Colonic mucosa (tissue), 4 donors: ENCODE measurements around the gene RNF180. TPM values are rescaled to one million over a fixed set of nuclear protein-coding genes. Genes with fewer than 3 reads are reported as not detected.

ENCODE experiments used
- DNase-seq: peaks from one replicate; pipeline ENCODE4 v3.0.0-alpha.2; 2020
- H3K27ac ChIP-seq: fragments of 200-600 bp; one replicate; pipeline ENCODE4 v1.8.0; 2021
- H3K27me3 ChIP-seq: fragments of 200-600 bp; one replicate; pipeline ENCODE4 v1.8.0; 2021
- H3K36me3 ChIP-seq: fragments of 200-600 bp; one replicate; pipeline ENCODE4 v1.8.0; 2021
- H3K4me1 ChIP-seq: fragments of 200-600 bp; one replicate; pipeline ENCODE4 v1.8.0; 2021; ENCODE audit warnings: mild to moderate bottlenecking
- H3K4me3 ChIP-seq: fragments of 200-600 bp; one replicate; pipeline ENCODE4 v1.8.0; 2021
- H3K9ac ChIP-seq, 2 donors: one replicate each; pipeline ENCODE4 v1.7.0; 2013; ENCODE audit warnings: control low read depth in 2 of 2, low read depth in 2 of 2, low read length in 2 of 2
- H3K9me3 ChIP-seq: fragments of 200-600 bp; one replicate; pipeline ENCODE4 v1.8.0; 2021
- CTCF ChIP-seq: fragments of 200-600 bp; IDR thresholded peaks from one replicate; pipeline ENCODE4 v1.8.0; 2022; ENCODE audit warnings: antibody characterized with exemption, mild to moderate bottlenecking
- intact Hi-C: fragments of 100-400 bp; cut with DNase I; formaldehyde crosslinking; loops from one replicate; pipeline ENCODE4 v1.14.1; 2022
- total RNA-seq, 2 donors: library from RNA; stranded (reverse); fragmentation: NEBNext Ultra II Directional in 1 of 2; extraction: Animal tissue kit (Norgen Biotek cat#: 25700) in 1 of 2; gene quantifications; one replicate each; pipeline ENCODE4 v1.2.1, GENCODE V29; 2021
- donor health status: healthy.
- donor health status: DM: no; HTN: no; CAD: no.
- donor health status: DM: no; HTN: no; CAD: no.

RNF180 gene
- total RNA-seq, 2 donors from 2014 or later: 1.2 to 2.7 TPM

- DNase-seq: no peak
- H3K9me3 ChIP-seq: no peaks in the 10 kb centered on the region
- no peak overlapping the region for H3K9ac ChIP-seq
- H3K4me3 ChIP-seq: no peak overlapping the region
- intact Hi-C loops: loop anchor here (5.0 kb wide), 1 partner anchor 383 kb away; no protein-coding TSS in a partner anchor
- no peaks in the 10 kb centered on the region for H3K36me3 ChIP-seq
- H3K27me3 ChIP-seq: no peaks in the 10 kb centered on the region
- H3K27ac ChIP-seq: no peak overlapping the region
- peak; percentile 50 for TF ChIP-seq CTCF
- H3K4me1 ChIP-seq: no peaks in the 10 kb centered on the region
Observed at GRCh38 chr5:64229163-64229774, 63.6 kb downstream of the RNF180 start.

- Histone ChIP-seq H3K4me3 (no peak overlapping the region), H3K4me1 (no peaks in the 10 kb centered on the region), H3K36me3 (no peaks in the 10 kb centered on the region), H3K9me3 (no peaks in the 10 kb centered on the region), H3K27me3 (no peaks in the 10 kb centered on the region), H3K27ac (no peak overlapping the region), H3K9ac (no peak overlapping the region)
- intact Hi-C loops: no loop called here
- DNase-seq: no peak
- TF ChIP-seq CTCF: no peak
Observed at GRCh38 chr5:64260756-64261155, 95.1 kb downstream of the RNF180 start.

DNA sequence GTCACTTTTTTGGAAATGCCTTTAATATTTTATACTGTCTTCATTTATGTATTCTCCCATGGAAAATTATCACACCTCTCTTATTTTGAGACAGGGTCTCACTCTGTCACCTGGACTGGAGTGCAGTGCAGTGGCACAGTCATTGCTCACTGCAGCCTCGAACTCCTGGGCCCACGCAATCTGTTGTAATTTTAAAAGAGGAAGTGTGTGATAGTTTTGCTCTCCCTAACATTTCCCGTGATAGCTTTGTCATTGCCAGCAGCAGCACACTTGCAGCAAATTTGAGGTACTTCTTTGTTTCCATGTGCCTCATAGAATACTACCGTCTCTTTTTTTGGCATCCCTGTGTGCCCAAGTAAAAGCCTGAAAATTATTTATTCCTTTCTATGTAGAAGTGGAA is 103.5 kb downstream of the RNF180 start:
- Histone ChIP-seq H3K27me3 (no peaks in the 10 kb centered on the region), H3K36me3 (no peaks in the 10 kb centered on the region), H3K9ac (no peak overlapping the region), H3K4me1 (no peaks in the 10 kb centered on the region), H3K4me3 (no peak overlapping the region), H3K27ac (no peak overlapping the region), H3K9me3 (no peaks in the 10 kb centered on the region)
- no peak for TF ChIP-seq CTCF
- no peak for DNase-seq
- intact Hi-C loops: no loop called here

- intact Hi-C loops: no loop called here
- no peak overlapping the region for H3K4me3 ChIP-seq
- no peak overlapping the region for H3K27ac ChIP-seq
- no peak for DNase-seq
- H3K27me3 ChIP-seq: no peaks in the 10 kb centered on the region
- TF ChIP-seq CTCF: no peak
- H3K36me3 ChIP-seq: no peaks in the 10 kb centered on the region
- no peaks in the 10 kb centered on the region for H3K9me3 ChIP-seq
- no peak overlapping the region for H3K9ac ChIP-seq
- H3K4me1 ChIP-seq: no peaks in the 10 kb centered on the region
Observed at GRCh38 chr5:64273276-64273675, 107.6 kb downstream of the RNF180 start.

GRCh38 chr5:64285188-64286130 is 119.8 kb downstream of the RNF180 start:
- intact Hi-C loops: no loop called here
- no peak for TF ChIP-seq CTCF
- Histone ChIP-seq H3K27ac (no peak overlapping the region), H3K36me3 (no peaks in the 10 kb centered on the region), H3K4me3 (no peak overlapping the region), H3K9ac (no peak overlapping the region), H3K4me1 (no peaks in the 10 kb centered on the region), H3K27me3 (no peaks in the 10 kb centered on the region), H3K9me3 (no peaks in the 10 kb centered on the region)
- DNase-seq: no peak
